HG03066 (cell line): ENCODE data around the gene COPE.

Experiments used
- ATAC-seq: cut with Tn5 transposase; IDR thresholded peaks from one replicate; pipeline ENCODE4 v1.9.1; 2021; ENCODE audit warnings: low read depth; ENCODE audit not compliant: unreplicated experiment

The COPE gene

GRCh38 chr19:18896421-18896841, 22.8 kb downstream of the COPE start:
- ATAC-seq = no peak

DNA sequence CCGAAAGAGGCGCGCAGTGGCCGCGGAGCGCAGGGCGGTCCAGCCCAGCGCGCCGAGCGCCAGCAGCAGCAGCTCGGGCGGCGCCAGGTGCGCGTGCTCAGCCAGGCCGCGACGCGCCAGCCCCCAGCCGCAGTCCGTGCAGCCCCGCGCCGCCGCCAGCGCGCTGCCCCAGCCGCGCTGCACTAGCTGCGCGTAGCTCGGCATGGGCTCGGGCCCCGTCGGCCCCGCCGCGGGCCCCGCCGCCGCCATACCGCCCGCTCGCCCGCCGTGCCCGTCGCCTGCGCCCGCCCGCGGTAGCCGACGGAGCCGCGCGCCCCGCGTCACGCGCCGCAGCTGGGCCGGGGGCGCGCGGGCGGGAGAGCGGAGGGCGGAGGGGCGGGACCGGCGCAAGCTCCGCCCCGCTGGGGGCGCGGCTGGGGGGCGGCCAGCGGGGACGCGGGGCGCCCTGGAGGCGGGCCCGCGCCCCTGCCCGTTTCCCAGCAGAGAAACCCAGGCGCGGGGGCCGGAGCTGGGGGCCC, 23.3 kb downstream of the COPE start, which contains the start of gene CERS1:
Gene CERS1 (minus strand): TSS at position 335 of the 518 bp plus-strand sequence. CDS start 86 bp downstream, at position 249.
- no peak for ATAC-seq

DNA sequence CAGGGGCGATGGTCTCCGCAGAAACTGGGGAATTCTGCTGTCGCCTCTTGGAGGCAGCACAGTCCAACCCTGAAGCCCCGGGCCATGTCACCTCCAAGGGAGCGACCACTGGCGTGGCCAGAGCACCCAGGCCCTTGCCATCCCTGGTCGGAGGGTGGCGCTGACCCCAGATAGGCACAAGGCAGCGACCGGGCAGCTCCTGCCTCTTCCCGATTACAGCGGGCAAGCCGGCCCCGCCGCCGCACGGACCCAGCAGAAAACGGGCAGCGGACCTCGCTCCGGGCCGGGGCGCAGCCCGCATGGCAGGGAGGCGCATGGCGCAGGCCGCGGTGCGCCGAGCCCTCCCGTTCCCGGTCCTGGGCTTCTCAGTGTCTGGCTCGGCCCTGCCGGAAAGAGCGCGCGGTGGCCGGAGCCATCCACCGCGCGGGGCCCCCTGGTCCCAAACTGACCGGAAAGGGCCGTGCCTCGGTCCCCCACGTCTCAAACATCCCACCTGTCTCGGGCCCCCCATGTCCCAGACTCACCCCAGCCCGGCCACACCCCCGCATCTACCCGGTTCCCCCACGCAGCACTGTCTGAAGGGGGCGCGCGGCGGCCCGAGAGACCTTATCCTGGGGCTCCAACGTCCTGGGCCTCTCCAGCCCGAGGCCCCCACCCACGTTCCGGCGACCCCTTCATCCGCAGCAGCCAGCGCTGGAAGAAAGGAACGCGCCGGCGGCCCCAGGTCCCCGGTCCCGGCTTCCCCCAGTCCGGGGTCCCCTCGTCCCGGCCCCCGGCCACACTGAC, 24.0 kb downstream of the COPE start:
- no peak for ATAC-seq

DNA sequence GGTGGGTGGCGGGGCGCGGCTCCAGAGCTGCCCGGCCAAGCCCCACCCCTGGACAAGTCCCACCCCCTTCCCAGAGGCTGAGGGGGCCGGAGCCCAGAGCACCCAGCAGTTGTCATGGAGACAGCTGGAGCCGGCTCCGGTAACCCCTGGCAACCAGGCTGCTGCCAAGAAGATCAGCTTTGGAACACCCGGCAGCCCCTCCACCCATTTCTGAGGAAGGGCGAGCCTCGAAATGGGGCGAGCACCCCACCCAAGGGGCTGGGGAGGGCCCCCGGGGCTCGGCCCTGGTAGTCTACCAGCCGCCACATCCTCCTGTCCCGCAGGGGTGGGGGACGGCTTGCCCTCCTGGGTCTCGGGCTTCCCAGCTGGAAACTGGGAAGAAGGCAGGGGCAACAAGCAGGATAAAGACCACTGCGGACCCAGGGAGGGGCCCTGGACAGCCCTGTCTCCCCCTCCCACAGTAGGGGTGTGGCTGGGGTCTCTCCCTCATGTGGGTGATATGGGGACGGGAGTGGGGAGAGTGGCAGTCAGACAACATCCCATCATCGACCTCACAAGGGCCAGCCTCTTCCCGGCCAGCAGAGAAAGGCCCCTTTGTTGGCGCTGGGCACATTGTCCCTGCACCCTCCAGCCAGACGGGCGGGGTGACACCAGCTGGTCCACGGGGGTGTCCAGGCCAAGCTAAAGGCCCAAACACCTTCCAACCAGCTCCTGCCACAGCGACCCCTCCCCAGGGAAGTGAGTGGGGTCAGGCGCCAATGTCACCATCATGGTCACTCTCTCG, 24.7 kb downstream of the COPE start:
- ATAC-seq = no peak

DNA sequence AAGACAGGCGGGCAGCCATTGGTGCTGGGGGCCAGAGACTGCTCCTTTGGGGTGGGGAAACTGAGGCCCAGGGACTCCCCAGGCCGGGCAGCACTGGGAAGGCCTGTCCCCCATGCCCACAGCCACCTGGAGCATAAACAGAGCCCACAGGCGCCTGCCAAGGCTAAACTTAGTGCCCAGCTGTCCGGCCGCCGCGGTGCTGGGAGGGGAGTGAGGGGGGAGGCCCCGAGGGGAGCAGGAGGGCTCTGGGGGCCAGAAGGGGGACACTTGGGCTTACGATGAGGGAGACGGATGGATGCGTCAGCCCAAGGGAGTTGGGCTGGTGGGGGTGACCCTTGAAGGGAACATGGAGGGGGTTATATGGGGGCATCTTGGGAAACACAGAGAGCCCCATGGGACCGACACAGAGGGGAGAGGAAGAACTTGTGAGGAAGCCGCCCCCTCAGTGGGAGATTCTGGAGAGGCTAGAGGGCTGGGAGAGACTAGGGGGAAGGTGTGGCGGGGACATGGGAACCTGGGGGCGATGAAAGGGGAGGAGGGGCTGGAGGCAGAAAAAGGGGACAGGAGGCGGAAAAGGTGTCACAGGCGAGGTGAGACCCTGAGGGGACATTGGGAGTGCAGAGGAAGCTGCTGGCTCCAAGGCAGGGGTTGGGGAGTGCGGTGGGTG, 25.5 kb downstream of the COPE start:
- ATAC-seq = no peak

- ATAC-seq = no peak
These were observed 29.0 kb downstream of the COPE start for GRCh38 chr19:18889949-18890745.

DNA sequence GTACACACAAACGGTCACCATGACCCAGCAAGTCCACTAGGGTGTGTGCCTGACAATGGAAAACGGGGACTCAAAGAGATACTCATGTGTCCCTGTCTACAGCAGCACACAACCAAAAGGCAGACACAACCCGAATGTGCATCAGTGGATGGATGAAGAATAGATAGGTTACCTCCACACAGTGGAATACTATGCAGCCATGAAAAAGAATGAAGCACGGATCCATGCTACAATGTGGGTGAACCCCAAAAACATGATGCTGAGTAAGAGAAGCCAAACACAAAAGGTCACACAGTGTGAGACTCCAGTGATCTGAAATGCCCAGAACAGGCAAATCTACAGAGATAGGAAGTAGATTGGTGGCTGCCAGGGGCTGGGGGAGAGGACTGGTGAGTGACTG, 32.2 kb downstream of the COPE start:
- no peak for ATAC-seq

DNA sequence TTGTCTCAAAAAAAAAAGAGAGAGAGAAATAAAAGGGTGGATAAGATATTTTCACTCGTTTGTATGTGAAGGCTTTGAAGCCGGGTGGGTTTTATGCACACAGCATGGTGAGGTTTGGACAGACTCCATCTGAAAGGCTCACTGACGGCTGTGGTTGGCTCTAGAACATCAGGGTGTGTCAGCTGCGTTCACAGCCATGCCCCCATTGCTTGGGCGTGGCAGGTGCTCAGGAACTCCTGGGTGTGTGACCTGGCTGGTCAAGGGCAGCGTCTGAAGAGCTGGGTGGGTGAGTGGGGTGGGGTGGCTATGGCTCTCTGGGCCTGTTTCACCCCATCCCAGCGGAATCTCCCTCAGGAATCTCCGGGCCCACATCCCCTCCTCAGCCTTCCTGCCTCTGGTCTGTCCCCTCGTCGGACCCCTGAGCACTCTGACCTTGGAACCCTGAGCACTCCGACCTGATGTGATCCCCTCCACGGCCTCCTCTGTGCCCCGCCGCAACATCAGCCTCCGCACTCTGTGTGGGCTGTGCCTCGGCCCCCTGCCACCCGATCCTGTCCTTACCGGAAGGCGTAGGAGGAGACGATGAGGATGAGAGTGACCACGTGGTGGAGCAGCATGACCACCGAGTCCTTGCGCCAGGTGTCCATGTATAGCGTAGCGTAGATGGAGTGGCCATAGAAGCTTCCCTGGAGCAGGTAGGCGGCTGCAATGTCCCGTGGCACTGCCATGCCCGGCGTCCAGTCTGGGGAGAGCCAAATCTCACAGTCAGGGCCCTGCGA, 35.5 kb downstream of the COPE start:
- ATAC-seq = no peak

DNA sequence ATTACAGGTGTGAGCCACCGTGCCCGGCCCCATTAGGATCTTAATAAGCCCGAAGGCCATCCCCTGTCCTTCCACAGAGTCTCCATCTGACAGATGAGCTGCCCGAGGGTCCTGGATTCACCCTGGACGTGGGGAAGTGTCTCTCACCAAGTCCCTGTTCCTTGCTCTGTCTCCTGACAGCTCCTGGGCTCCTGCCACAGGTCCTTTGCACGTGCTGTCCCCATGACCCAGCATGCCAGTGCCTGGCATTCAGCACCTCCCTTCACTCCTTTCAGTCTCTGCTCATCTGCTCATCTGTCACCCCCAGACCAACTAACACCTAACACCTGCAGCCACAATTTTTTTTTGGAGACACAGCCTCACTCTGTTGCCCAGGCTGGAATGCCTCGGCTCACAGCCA, 37.7 kb downstream of the COPE start:
- no peak for ATAC-seq

- ATAC-seq = no peak
These were observed 39.4 kb downstream of the COPE start for GRCh38 chr19:18879579-18880373.

DNA sequence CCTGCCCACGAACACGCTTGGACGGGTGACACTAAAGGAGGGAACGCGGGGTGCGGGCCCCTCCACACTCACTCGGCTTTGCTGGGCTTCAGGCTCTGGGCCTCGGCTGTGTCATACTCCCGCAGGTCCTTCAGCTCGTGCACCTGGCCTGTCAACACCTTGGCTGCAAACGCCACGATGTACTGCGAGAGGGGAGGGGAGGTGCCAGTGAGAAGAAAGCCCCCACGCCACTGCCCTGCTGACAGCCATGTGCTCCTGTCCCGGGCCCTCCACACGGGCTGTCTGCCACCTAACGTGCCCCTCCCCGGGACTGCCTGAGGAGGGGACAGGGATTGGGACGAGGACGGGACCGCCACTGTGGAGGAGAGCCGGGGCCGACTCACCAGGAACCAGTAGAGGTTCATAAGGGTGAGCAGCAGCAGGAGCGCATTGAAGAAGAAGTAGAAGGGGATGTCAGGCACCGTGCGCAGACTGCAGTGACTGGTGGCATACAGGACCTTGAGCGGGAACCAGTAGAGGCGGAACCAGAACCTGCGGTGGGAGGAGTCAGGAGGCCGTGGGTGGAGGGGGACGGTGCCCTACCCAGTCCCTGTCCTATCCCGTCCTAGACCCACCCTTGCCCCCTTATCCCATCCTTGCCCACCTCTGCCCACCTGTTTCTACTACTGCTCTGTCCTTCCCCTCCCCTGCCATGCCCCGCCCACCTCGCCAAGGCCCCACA, 40.2 kb downstream of the COPE start:
- no peak for ATAC-seq

GRCh38 chr19:18878058-18878797, 41.0 kb downstream of the COPE start:
- no peak for ATAC-seq

- ATAC-seq = no peak
These were observed 42.3 kb downstream of the COPE start for GRCh38 chr19:18876865-18877264.

DNA sequence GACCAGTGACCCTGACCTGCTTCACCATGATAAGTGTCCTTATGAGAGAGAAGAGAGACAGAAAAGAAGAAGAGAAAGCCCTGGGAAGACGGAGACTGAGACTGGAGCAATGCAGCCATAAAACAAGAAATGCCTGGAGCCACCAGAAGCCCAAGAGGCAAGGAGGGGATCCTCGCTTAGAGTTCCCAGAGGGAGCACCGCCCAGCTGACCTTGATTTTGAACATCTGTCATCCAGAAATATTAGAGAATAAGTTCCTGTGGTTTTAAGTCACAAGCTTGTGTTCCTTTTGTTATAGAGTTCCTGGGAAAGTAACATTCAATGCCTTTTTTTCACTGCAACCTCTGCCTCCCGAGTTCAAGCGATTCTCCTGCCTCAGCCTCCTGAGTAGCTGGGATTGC, 43.5 kb downstream of the COPE start:
- no peak for ATAC-seq

- no peak for ATAC-seq
These were observed 47.6 kb downstream of the COPE start for GRCh38 chr19:18871543-18871942.

DNA sequence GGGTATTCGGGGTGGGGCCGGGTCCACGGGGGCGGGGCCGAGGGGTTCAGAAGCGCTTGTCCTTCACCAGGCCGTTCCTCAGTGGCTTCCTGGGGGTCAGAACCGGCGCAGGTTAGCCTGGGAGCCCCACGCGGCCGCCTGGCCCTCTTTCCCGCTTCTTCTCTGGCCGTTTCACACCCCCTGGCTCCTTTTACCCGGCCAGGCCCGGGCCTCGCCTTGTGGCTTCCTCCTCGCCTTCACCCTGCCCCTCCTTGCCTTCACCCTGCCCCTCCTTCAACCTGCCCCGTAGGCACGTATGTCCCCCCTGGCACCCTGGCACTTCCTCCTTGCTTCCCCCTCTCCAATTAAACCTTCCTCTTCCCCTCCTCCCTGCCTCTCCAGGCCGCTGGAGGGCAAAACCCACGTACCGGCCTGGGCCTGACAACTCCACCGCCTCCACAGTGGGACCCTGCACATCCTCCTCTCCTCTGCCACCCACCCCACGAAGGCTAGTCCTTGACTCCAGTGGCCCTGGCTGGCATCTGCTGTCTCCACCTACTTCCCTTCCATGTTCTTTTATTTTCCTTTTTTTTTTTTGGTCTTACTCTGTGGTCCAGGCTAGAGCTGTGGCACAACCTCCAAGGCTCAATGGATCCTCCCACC, 48.5 kb downstream of the COPE start:
- no peak for ATAC-seq
